ENCODE measurements around the gene SPATA3. TPM values are rescaled to one million over a fixed set of nuclear protein-coding genes. Genes with fewer than 3 reads are reported as not detected.

Gene SPATA3
- total and polyA plus RNA-seq, 2 of the 13 experiments (the other 11 are each of a cell fraction or from before 2014, with no cell fraction given), result not detected

- H2AFZ ChIP-seq (ENCODE audit: low read length), result no peak overlapping the region
- intact Hi-C loops (cut with micrococcal nuclease; ENCODE audit: unreplicated experiment), result loop anchor here (5.0 to 10.0 kb wide), 2 partner anchors 189 to 408 kb away; partner anchors contain the start of genes ITM2C and NCL
Measured at GRCh38 chr2:231053846-231054245, 57.9 kb downstream of the SPATA3 start.

GRCh38 chr2:231056453-231057416 is 60.8 kb downstream of the SPATA3 start, which contains the start of gene PSMD1:
TSS of gene PSMD1 (plus strand) at chr2:231056867. CDS start at chr2:231057026, 159 bp downstream.
- CTCF ChIA-PET (ENCODE audit: low intra/inter-chr PET ratio, low total read pairs), result interaction anchor here (0.7 to 0.9 kb wide), 2 partner anchors 18 to 155 kb away, joined by 3 read pairs; no protein-coding TSS in a partner anchor
- in situ Hi-C loops (cut with HindIII; ENCODE audit: extremely low pct_ligation_motif_present, low pct_unique_long_range_greater_than_20kb) (no loop called here), intact Hi-C loops (cut with micrococcal nuclease; ENCODE audit: unreplicated experiment) (loop anchor here (1.0 to 10.0 kb wide), 3 partner anchors 136 to 192 kb away; partner anchors contain the start of gene ITM2C)
- H3K9ac ChIP-seq (ENCODE audit: insufficient read depth, low read depth, low read length), result peak within 1 kb of the TSS; percentile 98
- FAIRE-seq (peak; percentile 76), ATAC-seq (peak; percentile 71), DNase-seq (ENCODE audit: low spot score) (peak; percentile 91)
- H3K79me2 ChIP-seq (ENCODE audit: insufficient read depth, low read length), result peaks cover 50% of the 10 kb centered on the region
- no peaks in the 10 kb centered on the region for H3K9me3 ChIP-seq (ENCODE audit: low read length)
- peak within 1 kb of the TSS; percentile 95 for H3K27ac ChIP-seq (ENCODE audit: extremely low read length, insufficient read depth, low read length)
- H3K4me1 ChIP-seq (ENCODE audit: insufficient read depth, low read length), result peaks cover 57% of the 10 kb centered on the region
- WGBS (ENCODE audit: low lambda C conversion rate), result under 1% methylated on average over 36 of the region's 73 CpGs
- peaks cover 19% of the 10 kb centered on the region; the same call in 1 of the 2 replicates for H4K20me1 ChIP-seq (ENCODE audit: insufficient read depth, low read length)
- no TSS peak for BruUV-seq (replicated peaks)
- peak within 1 kb of the TSS; percentile 85 for H3K4me2 ChIP-seq (ENCODE audit: low read depth, low read length)
- peaks cover 2 to 10% of the 10 kb centered on the region in 2 experiments; a peak in 4 of 5 replicates for H3K36me3 ChIP-seq (replicated peaks in 1 of 2; ENCODE audit: control insufficient read depth in 1 of 2, insufficient read depth in 2 of 2, low read length in 2 of 2)
- peak within 1 kb of the TSS; percentile 81 for H2AFZ ChIP-seq (ENCODE audit: low read length)
- POLR2A ChIA-PET, result interaction anchor here (1.0 to 1.4 kb wide), 3 partner anchors 11 to 407 kb away, joined by 4 to 5 read pairs (median 5); partner anchors contain the start of gene NCL
- peak within 1 kb of the TSS; percentile 83 to 99 (median 96) for H3K4me3 ChIP-seq (replicated peaks in 1 of 3; ENCODE audit: insufficient read depth in 1 of 3, low read depth in 2 of 3, low read length in 3 of 3)
- no peaks in the 10 kb centered on the region; a peak in 1 of 5 replicates for H3K27me3 ChIP-seq (ENCODE audit: control insufficient read depth in 1 of 2, insufficient read depth in 2 of 2, low read length in 2 of 2)
- TF ChIP-seq PTBP1 (IDR thresholded peaks at IDR 0.05; ENCODE audit: low read depth, low read length, poor library complexity, severe bottlenecking) (peak; percentile 61), MEIS2 (CRISPR knock-in tag; IDR thresholded peaks at IDR 0.05) (peak; percentile 45), BRCA1 (CRISPR knock-in tag; IDR thresholded peaks at IDR 0.05) (no peak), IRF1 (CRISPR knock-in tag; IDR thresholded peaks at IDR 0.05; ENCODE audit: low read depth) (no peak), RELA (CRISPR knock-in tag; IDR thresholded peaks at IDR 0.05) (peak; percentile 37), ZNF431 (CRISPR knock-in tag; IDR thresholded peaks at IDR 0.05; ENCODE audit: borderline replicate concordance, low read depth) (no peak), ZXDC (CRISPR knock-in tag; IDR thresholded peaks at IDR 0.05) (no peak), ZNF781 (CRISPR knock-in tag; IDR thresholded peaks at IDR 0.05; ENCODE audit: borderline replicate concordance, not compliant biosample characterization) (no peak), ZNF30 (CRISPR knock-in tag; IDR thresholded peaks at IDR 0.05) (no peak)

More at GRCh38 chr2:231053846-231054245, 57.9 kb downstream of the SPATA3 start:
- no peak overlapping the region for H3K27ac ChIP-seq (ENCODE audit: extremely low read length, insufficient read depth, low read length)
- no peak for ATAC-seq
- no peak for FAIRE-seq
- no peaks in the 10 kb centered on the region for H3K9me3 ChIP-seq (ENCODE audit: low read length)
- peaks cover 21% of the 10 kb centered on the region for H3K79me2 ChIP-seq (ENCODE audit: insufficient read depth, low read length)
- H3K4me2 ChIP-seq (ENCODE audit: low read depth, low read length), result no peak overlapping the region
- ChIA-PET CTCF (ENCODE audit: low intra/inter-chr PET ratio, low total read pairs) (interaction anchor here (1.2 to 4.3 kb wide), 3 partner anchors 16 to 67 kb away, joined by 4 to 25 read pairs (median 4); partner anchors contain the start of gene C2orf72), POLR2A (interaction anchor here (1.8 to 7.7 kb wide), 2 partner anchors 15 to 410 kb away, joined by 9 to 399 read pairs; partner anchors contain the start of genes C2orf72 and NCL)
- H3K9ac ChIP-seq (ENCODE audit: insufficient read depth, low read depth, low read length), result no peak overlapping the region
- BruUV-seq (replicated peaks), result no TSS peak
- peaks cover 63% of the 10 kb centered on the region for H3K4me1 ChIP-seq (ENCODE audit: insufficient read depth, low read length)
- no peak overlapping the region for H3K4me3 ChIP-seq (replicated peaks in 1 of 3; ENCODE audit: insufficient read depth in 1 of 3, low read depth in 2 of 3, low read length in 3 of 3)
- H3K36me3 ChIP-seq (replicated peaks in 1 of 2; ENCODE audit: control insufficient read depth in 1 of 2, insufficient read depth in 2 of 2, low read length in 2 of 2), result no peaks in the 10 kb centered on the region
- WGBS (ENCODE audit: low lambda C conversion rate), result 96% methylated on average over 6 of the region's 6 CpGs
- in situ Hi-C loops (cut with HindIII; ENCODE audit: extremely low pct_ligation_motif_present, low pct_unique_long_range_greater_than_20kb), result loop anchor here (5.0 kb wide), 1 partner anchor 57 kb away; the partner anchor contains the start of gene SPATA3
- TF ChIP-seq YEATS2 (CRISPR knock-in tag; IDR thresholded peaks at IDR 0.05; ENCODE audit: borderline replicate concordance), result no peak
- TF ChIP-seq ZNF20 (CRISPR knock-in tag; IDR thresholded peaks at IDR 0.05), result no peak
- TF ChIP-seq POLR2AphosphoS2 (IDR thresholded peaks at IDR 0.05; ENCODE audit: low read depth, low read length), result 0 out of 2 replicates have a peak, but pooled peaks have one; percentile 58
- TF ChIP-seq DPF2 (CRISPR knock-in tag; IDR thresholded peaks at IDR 0.05; ENCODE audit: borderline replicate concordance, low read depth), result no peak
- no peak for TF ChIP-seq ARID2 (CRISPR knock-in tag; IDR thresholded peaks at IDR 0.05; ENCODE audit: borderline replicate concordance)
- peaks cover 9% of the 10 kb centered on the region; the same call in 1 of the 2 replicates for H4K20me1 ChIP-seq (ENCODE audit: insufficient read depth, low read length)
- no peak for DNase-seq (ENCODE audit: low spot score)
- no peaks in the 10 kb centered on the region; a peak in 1 of 5 replicates for H3K27me3 ChIP-seq (ENCODE audit: control insufficient read depth in 1 of 2, insufficient read depth in 2 of 2, low read length in 2 of 2)
